GM18520 (cell line): ENCODE measurements around the gene EIF4E2.

ENCODE experiments used
- ATAC-seq: cut with Tn5 transposase; IDR thresholded peaks from one replicate; pipeline ENCODE4 v1.9.1; 2021; ENCODE audit not compliant: unreplicated experiment

The EIF4E2 gene

DNA sequence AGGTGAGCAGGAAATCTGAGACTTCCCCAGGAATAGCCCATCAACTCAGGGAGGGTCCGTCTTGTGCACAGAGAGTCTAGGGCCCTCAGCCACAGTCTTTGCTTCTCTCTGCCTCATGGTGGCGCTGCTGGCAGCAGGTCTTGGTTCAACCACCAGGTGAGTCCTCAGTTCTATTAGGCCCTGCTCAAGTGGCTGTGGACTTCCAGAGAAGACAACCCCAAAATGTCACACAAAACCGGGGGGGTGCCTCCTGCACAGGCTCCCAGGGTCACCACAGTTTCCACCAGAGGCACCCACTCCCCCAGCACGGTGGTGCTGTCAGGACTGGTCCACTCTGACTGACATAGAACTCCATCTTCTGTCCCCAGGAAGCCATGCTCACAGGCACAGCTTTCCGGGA is 13.4 kb upstream of the EIF4E2 start:
- ATAC-seq: no peak

DNA sequence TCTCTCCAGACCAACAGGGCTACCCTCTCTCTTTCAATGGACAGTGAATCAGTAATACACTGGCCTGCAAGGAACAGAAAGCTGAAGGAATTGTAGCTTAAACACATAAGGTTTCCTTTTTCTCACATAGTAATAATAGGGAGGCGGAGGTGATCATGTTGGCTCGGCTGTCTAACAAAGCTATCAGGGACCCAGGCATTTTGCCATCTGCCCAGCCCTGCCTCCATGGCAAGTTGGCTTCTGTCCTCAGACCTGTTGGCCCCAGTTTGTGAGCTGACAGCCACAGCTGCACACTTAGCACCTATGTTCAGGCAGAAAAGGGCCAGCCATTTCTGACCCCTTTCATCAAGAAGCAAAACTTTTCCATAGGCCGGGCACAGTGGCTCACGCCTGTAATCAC is 13.0 kb upstream of the EIF4E2 start:
- ATAC-seq: no peak

DNA sequence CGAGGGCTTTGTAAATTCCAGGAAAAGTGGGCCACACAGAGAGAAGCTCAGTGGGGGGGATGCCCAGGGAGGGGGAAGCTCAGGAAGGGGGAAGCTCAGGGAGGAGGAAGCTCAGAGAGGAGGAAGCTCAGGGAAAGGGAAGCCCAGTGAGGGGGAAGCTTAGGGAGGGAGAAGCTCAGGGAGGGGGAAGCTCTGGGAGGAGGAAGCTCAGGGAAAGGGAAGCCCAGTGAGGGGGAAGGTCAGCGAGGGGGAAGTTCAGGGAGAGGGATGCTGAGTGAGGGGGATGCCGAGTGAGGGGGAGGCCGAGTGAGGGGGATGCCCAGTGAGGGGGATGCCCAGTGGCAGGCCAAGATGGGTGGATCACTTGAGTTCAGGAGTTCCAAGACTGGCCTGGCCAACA is 11.8 kb upstream of the EIF4E2 start:
- no peak for ATAC-seq

DNA sequence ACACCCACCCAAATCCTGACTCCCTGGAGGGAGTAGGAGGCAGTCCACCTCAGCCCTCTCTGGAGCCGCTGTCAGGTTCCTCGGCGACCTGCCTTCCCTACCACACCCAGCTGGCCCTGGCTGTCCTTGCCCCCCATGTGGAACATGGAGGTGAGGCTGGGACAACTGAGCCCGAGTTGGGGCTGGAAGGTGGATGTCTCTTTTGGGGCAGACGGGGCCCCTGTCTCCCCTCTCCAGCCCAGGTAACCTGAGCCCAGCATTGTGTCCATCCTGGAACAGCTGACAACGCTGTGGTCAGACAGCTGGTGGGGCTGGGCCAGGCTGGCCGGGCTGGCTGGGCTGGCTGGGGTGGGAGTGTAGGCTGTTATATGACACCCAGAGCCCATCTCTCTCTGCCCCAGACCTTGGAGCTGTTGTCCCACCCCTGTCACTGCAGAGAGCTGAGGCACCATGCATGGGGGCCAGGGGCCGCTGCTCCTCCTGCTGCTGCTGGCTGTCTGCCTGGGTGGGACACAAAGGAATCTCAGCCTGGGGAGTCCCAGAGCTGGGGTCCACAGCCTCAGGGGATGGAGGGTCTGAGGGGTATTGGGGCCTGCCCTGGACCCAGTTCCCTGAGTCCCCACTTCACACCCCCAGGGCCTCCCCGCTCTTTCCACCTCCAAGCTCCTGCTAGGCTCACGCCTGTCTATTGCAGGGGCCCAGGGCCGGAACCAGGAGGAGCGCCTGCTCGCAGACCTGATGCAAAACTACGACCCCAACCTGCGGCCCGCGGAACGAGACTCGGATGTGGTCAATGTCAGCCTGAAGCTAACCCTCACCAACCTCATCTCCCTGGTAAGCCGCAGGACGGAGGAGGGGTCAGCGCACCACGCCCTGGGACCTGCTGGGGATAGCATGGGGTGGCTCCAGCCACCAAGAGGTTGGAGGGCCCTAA is 10.9 kb upstream of the EIF4E2 start, which contains the start of gene CHRNG:
Gene CHRNG, plus strand, starts transcription at position 395 of the 934 bp plus-strand sequence. Its CDS starts 56 bp downstream, at position 451.
- ATAC-seq: no peak

DNA sequence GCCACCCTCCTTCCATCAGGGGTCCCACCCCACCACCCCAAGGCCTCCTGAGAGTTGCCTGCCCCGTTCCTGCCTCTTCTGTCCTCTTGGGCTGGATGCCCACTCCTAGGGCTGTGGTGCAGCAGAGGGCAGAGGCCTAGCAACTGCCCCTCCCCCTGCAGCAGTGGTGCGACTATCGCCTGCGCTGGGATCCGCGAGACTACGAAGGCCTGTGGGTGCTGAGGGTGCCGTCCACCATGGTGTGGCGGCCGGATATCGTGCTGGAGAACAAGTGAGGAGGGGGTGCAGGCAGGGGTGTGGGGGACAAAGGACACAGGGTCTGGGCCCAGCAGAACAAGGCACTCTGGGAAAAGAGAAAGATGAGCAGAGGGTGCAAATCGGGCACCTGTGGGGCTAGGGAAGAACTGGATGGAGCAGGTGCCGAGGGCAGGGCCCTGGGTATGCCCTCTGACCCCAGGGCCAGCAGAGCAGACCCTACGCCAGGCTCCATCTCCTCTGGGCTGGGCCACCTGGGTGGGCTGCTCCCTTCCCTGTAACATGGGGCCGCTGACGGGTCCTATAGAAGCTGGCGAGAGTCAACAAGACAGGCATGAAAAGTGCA is 9.9 kb upstream of the EIF4E2 start:
- ATAC-seq: no peak

DNA sequence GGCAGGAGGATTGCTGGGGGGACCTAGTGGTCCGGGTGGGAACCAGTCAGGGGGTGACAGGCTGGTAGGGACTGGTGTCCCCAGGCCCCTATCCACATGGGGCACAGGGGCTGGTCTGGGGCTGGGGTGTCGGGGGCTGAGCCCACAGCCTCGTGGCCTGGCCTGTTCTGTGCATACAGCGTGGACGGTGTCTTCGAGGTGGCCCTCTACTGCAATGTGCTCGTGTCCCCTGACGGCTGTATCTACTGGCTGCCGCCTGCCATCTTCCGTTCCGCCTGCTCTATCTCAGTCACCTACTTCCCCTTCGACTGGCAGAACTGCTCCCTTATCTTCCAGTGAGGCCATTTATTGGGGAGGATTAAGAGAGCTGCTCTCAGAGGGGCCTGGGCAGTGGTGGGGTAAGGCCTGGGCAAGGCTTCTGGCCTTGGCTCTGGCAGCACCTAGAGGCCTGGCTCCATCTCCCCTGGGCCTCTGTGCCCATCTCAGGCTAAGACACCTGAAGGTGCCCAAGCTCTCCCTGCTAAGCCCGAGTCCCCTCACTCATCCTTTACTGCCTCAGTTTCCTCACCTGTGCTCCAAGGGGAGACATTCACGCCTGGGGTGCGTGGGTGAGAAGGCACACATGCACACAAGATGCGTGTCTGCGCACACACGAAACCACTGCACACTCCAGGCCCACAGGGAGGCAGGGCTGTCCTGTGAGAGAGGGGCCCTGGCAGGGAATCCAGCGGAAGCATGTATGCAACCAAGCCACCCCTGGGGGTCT is 9.1 kb upstream of the EIF4E2 start:
- ATAC-seq: no peak

DNA sequence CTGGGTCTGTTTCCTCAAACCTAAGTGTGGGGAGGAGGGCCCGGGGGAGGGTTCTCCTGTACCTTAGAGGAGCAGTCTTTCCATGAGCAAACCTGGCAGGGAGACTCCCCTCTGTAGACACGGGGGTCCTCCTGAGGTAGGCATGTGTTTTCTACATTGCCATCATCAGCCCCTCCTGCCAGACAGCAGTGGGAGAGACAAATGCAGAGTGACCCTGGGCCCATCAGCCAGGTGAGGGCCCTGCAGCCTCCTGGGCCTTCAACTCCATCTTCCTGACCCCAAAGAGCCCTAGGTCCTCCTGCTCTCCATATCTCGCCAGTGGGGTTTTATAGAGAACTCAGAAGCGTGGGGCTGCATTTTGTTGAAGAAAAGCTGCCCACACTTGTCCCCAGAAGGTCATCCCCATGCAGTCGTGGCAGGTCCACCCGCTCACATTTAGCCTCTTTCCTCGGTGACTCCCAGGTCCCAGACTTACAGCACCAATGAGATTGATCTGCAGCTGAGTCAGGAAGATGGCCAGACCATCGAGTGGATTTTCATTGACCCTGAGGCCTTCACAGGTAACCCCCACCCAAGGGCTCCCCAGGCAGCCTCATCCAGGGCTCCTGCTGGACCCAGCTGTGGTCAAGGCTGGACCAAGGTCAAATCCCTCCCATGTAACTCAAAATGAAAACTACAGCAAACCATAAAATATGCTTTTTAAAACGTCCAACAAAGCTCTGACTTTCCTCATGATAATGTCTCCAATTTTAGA is 8.4 kb upstream of the EIF4E2 start:
- no peak for ATAC-seq

DNA sequence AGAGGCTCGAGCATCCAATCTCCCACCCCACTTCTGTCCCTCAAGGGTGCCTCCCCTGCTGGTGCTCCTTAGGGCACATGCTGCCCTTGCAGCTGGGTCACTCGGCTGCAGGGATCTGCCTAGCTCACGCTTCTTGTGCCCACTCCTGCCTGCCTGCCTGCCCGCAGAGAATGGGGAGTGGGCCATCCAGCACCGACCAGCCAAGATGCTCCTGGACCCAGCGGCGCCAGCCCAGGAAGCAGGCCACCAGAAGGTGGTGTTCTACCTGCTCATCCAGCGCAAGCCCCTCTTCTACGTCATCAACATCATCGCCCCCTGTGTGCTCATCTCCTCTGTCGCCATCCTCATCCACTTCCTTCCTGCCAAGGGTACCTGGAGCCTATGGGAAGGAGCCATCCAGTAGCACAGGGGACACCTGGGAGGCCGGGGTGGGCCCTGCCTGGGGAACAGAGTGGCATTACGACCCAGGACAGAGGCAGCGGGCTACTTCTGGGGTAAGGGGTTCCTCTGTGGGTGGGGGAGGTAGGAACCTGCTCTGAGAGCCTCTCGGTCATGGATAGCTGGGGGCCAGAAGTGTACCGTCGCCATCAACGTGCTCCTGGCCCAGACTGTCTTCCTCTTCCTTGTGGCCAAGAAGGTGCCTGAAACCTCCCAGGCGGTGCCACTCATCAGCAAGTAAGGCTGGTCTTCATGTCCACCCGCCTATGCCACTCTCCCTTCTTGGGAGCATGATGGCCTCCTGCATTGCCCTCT is 7.6 kb upstream of the EIF4E2 start:
- ATAC-seq: no peak

DNA sequence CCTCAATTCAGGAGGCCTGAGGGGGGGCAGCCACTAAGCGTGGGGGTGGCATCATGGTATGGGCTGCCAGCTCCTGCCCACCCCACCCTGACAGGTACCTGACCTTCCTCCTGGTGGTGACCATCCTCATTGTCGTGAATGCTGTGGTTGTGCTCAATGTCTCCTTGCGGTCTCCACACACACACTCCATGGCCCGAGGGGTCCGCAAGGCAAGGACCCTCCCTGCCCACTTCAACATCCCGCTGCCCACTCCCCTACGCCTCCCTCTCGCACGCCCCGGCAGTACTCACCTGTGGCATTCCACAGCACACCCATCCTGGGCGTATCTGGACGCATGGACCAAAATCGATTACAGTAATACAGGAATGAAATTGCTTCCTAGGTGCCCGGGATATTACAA is 7.0 kb upstream of the EIF4E2 start:
- ATAC-seq: no peak

DNA sequence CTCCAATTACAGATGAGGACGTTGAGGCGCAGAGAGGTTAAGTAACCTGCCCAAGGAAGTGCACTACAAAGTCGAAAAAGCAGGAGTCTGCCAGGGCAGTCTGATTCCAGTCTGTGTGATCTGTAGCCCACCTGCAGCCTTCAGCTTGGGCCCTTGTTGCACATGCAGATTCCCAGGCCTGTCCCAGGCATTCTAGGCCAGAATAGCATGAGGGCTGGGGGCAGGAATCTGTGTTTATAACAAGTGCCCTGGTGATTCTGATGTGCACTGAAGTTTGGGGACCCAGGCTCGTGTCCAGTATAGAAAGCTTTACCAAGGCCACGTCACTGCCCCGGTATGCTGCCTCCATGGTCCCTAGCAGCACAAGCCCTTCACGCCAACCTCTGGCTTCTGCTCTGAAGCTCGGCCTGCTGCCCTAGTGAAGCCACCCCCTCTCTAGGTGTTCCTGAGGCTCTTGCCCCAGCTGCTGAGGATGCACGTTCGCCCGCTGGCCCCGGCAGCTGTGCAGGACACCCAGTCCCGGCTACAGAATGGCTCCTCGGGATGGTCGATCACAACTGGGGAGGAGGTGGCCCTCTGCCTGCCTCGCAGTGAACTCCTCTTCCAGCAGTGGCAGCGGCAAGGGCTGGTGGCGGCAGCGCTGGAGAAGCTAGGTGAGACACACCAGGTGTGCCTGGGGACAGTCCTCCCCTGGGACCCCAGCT is 6.4 kb upstream of the EIF4E2 start:
- ATAC-seq: no peak

DNA sequence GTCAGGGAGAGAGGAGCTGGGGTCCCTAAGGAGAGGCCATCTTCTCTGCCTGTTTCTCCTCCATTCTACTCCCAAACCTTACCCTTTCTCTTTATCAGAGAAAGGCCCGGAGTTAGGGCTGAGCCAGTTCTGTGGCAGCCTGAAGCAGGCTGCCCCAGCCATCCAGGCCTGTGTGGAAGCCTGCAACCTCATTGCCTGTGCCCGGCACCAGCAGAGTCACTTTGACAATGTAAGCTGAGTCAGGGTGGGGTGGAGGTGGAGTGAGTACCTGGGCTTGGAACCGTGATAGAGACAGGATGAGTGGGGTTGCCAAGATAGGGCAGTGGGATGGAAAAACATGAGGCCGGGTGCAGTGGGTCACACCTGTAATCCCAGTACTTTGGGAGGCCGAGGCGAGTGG is 5.8 kb upstream of the EIF4E2 start:
- ATAC-seq: no peak

DNA sequence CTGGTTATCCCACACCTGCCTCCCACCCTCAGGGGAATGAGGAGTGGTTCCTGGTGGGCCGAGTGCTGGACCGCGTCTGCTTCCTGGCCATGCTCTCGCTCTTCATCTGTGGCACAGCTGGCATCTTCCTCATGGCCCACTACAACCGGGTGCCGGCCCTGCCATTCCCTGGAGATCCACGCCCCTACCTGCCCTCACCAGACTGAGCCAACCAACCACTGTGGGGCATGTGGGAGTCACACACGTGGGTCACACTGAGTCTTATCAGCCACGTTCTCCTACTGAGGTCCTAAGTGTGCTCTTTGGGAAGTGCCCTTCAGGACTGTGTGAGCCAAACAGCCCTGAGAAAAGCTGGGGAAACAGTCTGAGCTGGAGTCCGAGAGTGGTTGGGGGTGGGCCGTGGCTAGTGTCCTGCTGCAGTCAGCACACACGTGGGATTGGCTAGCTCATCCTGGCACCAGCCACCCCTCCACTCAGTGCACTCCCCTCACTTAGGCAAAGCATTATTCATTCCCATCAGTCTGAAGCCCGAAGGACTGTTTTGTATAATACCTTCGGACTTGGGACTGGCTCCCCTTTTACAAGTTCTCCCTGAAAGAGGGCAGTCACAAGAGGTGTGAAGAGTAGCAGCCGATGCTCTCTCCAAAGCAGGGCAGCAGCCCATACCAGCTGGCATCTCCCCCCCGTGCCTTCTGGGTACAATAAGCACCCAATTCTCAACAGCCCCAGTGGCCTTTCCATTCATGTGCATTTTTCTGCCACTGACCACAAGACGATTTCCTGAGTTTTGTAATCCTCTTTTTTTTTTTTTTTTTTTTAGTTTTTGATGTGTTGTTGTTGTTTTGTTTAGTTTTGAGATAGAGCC is 4.7 kb upstream of the EIF4E2 start:
- ATAC-seq: no peak

DNA sequence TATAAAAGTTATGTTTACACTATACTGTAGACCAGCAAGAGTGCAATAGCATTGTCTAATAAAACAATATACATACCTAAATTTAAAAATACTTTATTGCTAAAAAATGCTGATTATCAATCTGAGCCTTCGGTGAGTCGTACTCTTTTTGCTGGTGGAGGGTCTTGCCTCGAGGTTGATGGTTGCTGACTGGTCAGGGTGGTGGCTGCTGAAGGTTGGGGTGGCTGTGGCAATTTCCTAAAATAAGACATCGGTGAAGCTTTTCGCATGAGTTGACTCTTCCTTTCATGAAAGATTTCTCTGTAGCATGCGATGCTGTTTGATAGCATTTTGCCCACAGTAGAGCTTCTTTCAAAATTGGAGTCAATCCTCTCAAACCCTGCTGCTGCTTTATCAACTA is 2.5 kb upstream of the EIF4E2 start:
- ATAC-seq: no peak

DNA sequence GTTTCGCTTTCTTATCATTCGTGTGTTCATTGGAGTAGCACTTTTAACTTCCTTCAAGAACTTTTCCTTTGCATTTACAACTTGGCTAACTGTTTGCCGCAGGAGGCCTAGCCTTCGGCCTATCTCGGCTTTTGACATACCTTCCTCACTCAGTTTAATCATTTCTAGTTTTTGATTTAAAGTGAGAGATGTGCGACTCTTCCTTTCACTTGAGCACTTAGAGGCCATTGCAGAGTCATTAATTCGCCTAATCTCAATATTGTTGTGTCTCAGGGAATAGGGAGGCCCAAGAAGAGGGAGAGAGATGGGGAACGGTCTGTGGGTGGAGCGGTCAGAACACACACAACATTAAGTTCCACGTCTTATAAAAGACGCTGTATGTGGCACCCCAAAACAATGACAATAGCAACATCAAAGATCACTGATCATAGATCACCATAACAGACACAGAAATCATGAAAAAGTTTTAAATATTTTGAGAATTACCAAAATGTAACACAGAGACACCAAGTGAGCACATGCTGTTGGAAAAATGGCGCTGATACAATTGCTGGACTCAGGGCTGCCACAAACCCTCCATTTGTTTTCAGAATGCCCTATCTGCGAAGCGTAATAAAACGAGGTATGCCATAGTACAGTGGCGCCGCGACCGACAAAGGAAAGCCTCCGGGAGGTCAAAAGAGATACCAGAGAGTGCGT is 685 bp upstream of the EIF4E2 start:
- ATAC-seq: no peak

DNA sequence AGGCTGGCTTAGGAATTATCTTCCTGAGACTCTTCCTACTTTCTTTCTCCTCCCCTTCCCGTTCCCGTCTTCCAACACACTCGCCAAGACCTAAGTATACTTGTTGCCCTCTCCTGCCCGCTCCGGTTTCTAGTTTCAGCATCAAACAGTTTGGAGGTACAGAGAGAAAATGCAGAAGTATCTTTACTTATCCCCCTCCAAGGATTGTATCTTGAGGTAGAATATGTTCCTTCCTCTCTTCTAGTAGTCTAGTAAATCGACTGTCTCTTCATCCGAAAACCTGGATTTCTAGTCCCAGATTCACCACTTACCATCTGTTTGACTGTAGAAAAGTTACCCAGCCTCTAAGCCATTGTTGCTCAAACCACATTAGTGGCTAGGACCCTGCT is 755 bp downstream of the EIF4E2 start:
- no peak for ATAC-seq

DNA sequence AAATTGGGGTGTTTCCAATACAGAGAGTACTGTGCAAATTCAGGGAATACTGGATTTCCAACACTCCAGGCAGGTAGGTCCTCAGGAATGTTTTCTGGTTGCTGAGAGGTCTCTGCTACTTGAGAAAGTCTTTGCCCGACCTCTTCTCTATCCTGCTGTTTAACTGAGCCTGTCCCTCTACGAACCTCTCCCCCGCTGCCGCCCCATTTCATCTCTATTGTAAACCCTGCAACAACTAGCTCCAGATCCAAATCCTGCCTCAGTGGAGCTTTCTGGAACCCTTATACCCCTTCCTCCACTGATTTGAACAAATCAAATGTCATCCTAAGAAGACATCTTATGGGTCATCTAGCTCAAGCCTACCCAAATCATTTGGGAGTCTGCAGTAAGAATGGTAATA is 1.3 kb downstream of the EIF4E2 start:
- no peak for ATAC-seq

DNA sequence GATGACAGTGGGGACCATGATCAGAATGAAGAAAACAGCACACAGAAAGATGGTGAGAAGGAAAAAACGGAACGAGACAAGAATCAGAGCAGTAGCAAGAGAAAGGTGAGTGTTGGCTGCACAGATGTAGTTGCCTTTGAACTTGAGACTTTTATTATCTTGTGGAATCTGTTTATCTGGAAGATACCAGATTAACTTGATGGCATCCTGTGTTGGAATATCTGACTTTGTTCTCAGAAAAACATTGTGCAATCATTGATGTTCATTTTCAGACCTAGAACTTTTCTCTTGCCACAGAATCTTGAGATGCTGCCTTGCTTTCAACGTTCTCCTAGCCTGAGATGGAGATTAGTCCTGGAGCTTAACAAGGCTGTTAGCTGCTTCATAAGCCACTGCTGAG is 5.9 kb downstream of the EIF4E2 start:
- no peak for ATAC-seq

DNA sequence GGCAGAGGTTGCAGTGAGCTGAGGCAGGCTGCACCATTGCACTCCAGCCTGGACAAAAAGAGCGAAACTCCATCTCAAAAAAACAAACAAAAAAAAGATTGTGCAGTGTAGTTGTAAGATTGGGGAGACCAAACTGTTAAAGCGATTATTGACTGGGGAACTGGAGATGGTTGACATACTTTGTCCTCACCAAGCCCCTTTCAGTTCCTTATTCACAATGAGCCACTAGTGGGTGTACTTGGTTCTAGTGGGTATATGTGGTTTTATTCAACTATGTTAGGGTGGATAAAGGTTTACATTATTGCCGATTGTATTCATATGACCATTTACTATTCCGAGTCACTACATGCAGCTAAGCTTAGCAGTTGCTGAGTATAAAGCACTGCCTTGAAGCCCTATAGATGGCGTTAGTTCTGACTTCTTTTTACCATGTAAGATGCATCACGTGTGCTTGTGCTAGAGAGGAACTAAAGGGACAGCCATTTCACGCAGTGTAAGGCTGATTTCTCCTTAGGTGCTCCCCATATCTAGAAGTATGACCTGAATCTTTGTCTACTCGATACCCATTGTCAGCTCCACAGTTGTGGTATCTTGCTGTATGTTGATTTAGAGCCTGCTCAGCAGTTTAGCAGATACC is 12.1 kb downstream of the EIF4E2 start:
- ATAC-seq: no peak
